NCI-H2107 treated with DMSO at 0.1 percent for 48 hours (cell line): ENCODE data around the gene FRMD3.

ENCODE experiments used
- DNase-seq: peaks from one replicate; lab custom pipeline; 2025; ENCODE audit not compliant: unreplicated experiment; lab: John Stamatoyannopoulos, UW

The FRMD3 gene

DNA sequence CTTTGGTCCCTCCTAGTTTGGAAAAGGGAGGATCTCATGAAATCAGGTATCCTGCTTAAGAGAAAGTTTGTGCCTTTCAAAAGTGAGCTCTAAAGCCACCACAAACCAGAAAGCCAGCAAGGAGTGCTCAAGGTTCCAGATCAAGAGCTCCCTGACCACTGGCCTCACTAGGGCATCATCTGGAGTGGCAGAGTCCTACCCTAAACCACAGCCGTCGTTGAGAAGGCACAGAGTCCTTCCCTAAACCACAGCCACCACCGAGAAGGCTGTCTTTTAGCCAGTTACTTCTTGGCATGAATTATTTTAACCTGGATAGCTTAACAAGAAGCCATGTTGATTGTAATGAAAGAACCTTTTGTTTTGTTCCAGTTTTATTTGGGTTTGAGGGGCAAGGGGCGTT lies 102.9 kb downstream of the FRMD3 start:
- no peak for DNase-seq

DNA sequence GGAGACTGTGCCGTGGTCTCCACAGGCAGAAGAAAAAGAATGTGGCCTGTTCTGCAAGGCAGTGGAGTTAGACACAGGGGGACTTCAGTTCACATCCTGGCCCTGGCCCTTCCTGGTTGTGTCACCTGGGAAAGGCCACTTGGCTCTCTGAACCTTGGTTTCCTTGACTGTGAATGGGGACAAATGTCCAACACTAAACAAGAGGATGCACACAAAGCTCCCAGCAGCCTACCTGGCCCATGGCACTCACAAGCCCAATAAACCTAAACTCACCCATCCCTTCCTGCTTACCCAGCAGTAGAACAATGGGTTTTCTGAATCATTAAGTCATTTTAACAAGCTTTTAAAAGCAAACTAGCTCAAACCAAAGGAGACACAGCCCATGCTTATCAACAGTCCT lies 103.9 kb downstream of the FRMD3 start:
- no peak for DNase-seq

DNA sequence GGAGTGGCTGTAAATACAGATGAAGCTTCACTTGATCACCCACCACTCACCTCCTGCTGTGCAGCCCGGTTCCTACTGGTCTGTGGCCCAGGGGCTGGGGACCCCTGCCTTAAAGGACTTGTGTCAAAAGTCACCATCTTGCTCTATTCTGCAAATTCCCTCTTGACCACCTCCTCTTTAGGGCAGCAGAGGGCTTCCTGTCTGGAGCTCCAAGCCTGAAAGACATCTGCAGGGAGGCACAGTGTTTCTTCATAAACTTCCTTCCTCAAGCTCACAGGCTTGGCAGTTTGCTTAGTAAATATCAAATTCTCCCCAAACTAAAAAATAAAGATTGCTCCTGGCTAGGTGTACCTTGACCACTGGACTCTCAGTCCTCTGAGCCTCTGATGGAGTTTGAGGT lies 104.4 kb downstream of the FRMD3 start:
- DNase-seq: no peak

DNA sequence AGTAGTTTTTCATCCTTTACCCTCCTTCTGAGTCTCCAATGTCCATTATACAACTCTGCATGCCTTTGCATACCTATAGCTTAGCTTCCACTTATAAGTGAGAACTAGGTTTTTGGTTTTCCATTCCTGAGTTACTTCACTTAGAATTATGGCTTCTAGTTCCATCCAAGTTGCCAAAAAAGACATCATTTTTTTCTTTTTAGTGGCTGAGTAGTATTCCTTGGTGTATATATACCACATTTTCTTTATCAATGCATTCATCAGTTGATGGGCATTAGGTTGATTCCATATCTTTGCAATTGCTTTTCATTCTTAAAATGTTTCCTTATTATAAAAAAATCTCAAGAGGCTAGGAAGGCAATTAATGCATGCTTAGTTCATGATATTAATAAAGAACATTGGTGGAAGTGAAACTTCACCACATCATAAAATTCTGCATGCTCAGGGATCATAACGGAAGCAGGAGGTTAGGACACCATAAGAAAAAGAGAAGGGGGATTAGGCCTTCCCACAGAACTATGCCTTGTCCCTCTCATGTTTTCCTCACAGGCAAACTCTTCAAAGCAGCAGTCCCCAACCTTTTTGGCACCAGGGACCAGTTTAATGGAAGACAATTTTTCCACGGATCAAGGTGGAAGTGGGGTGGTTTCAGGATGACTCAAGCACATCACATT lies 105.2 kb downstream of the FRMD3 start:
- DNase-seq: no peak

- DNase-seq: no peak
Measured at GRCh38 chr9:83432104-83432627, 106.0 kb downstream of the FRMD3 start.

DNA sequence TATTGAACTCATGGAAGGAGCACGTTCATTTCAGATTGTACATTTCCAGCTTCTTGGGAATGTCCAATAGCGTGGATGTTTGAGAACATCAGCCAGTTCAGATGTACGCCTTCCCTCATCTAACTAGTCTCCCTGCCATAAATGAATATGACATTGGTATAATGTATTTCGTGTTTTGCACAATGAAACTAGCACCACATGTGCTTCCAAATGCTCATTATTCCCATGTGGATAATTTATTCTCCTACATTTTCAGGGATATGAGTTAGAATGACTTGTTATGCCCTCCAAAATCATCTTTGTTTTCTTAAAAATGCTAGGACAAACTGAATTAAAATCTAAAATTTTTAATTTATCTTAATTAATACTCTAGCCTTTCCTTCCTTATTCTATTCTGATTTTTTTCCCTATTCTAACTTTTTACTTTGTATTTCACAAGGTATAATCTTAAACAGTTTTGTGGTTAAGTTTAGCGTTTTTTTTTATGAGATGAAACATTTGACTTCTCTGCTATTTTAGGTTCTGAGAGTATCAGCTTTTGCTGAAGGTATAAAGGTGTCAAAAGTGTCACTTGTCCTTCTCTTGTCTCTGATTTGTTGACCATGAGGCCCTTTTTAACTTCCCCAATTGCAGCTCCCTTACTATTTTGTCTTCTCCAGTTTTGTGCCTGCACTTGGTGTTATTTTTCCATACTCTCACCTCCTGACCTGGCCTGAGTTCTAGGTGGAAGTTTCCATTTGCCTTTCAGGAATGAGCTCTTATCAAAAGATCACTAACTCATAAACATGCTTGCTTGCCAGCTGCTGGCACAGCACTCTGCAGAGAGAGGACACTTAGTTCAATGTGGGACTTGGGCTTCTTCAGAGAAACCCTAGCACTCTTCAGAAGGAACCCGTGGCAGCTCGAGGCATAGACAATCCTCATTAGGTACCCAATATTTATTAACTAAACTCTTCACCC lies 106.8 kb downstream of the FRMD3 start:
- DNase-seq: no peak

GRCh38 chr9:83430681-83431080 lies 107.5 kb downstream of the FRMD3 start:
- no peak for DNase-seq

GRCh38 chr9:83429229-83429628 lies 109.0 kb downstream of the FRMD3 start:
- no peak for DNase-seq

- no peak for DNase-seq
Measured at GRCh38 chr9:83425240-83425639, 113.0 kb downstream of the FRMD3 start.

- DNase-seq: no peak
Measured at GRCh38 chr9:83424831-83425230, 113.4 kb downstream of the FRMD3 start.

DNA sequence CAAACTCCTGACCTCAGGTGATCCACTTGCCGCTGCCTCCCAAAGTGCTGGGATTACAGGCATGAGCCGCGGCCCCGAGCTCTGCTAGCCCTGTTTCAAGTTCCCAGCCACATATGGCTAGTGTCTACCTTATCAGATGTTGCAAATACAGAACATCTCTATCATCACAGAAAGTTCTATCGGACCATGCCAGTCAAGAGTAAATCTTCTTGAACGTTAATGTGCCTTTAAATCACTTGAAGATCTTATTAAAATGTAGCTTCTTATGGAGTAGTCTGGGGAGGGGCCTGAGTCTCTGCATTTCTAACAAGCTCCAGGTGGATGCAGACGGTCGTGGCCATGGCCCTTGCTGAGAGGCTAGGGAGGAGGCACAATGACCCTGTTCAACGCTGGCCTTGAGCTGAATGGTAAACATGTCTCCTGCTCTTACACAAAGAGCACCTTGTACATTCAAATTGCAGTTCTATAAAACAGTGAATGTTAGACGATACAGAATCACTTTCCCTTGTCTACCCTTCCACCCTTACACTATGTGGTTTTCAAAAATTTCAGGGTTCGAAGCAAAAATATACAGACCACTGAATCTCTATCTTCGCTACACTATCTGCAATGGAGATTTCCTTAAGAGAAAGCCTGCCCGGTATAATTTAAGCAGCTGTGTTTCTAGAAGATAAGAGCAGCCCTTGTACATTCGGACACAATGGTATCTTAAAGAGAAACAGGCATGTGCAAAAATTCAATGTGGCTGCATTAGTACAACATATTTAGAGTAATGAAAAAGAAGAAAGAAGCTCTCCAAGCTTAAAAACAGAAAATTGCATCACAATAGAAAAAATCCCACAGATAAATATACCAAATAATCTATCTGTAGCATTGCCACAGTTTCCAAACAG lies 114.1 kb downstream of the FRMD3 start:
- no peak for DNase-seq

DNA sequence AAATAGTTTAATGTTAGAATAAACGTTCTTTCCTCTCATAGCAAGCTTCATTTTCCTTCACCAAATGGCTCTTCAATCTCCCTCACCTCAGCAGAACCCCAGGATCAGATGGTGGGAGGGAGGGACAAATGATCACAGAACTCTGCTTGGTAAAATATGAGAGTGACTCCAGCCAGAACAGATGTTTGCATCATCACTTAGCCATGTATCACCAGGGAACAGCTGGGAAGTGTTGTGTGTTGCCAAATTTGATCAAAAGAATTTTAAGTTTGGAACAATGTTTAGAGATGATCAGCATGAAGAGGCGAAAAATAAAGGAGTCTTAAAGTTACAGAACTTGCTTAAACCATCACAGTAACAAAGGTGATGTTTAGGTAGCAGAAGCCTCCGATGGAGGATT lies 115.7 kb downstream of the FRMD3 start:
- no peak for DNase-seq

GRCh38 chr9:83420486-83420885 lies 117.7 kb downstream of the FRMD3 start:
- no peak for DNase-seq

- no peak for DNase-seq
Measured at GRCh38 chr9:83419961-83420360, 118.2 kb downstream of the FRMD3 start.

GRCh38 chr9:83418283-83418682 lies 119.9 kb downstream of the FRMD3 start:
- no peak for DNase-seq

- no peak for DNase-seq
Measured at GRCh38 chr9:83413367-83413766, 124.8 kb downstream of the FRMD3 start.

DNA sequence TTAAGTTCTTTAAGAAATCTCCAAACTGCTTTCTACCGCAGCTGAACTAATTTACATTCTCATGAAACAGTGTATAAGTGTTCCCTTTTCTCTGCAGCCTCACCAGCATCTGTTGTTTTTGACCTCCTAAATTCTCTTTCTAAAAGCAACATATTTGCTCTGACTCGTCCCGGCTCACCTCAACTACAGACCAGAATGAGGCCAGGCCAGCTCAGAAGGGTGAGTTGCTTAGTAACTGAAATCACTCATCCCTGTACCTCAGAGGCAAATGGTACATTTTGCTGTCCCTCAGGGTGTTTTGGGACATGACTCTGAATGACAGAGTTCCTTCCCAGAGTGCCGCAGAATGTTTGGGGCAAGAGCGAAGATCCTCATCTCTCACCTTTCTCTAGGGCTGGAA lies 127.5 kb downstream of the FRMD3 start:
- DNase-seq: no peak

DNA sequence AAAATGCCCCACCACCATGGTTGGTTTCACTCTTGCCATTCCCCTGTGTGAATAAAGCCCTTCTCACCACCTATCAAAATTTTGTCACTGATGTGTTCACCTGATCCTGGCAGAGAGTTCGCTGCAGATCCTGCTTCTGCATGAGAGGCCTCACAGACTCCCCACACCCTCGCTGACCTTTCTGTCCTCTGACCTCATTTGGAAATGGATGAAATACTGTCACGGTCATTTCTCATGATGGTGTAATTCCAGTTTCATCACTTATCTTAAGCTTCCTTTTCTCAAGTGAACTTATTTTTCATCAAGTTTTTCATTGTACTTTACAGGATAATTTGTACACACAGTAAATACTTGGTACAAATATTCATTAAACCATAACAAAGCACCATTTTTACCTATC lies 131.3 kb downstream of the FRMD3 start:
- DNase-seq: no peak

DNA sequence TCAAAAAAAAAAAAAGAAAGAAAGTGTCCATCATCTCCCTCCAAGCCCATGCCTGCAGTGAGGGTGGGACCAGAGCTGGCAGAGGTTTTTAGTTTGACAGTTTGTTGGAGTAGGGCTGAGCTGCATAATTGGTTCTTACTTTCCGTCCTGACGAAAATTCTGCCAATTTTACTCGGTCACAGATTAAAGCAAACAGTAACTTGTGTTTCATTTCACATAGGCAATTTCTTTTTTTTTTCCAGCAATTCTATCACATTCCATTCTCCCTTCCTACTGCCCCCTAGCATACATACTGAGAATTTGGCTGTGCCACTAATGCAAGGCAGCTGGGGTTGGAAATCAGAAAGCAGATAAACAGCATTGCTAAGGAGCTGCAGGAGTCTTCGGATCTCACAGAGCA lies 132.4 kb downstream of the FRMD3 start:
- DNase-seq: no peak

GRCh38 chr9:83403527-83404238 lies 134.5 kb downstream of the FRMD3 start:
- no peak for DNase-seq
